Mammary epithelial cell (primary cell): ENCODE data around the gene MAN1B1.

Experiments used
- EZH2 ChIP-seq: IDR thresholded peaks from 2 replicates; pipeline ENCODE4 v1.6.1; 2012; ENCODE audit warnings: low read length, inconsistent platforms, borderline replicate concordance
- TF ChIP-seq, protein P1 (sequence below), 2 donors: IDR thresholded peaks in 1 of 2; conservative IDR thresholded peaks in 1 of 2; 2 replicates each; pipeline ENCODE4 v1.5.1; 2011 to 2012; ENCODE audit warnings: inconsistent platforms in 2 of 2, low read length in 2 of 2, mild to moderate bottlenecking in 2 of 2, control low read depth in 1 of 2, low read depth in 1 of 2; ENCODE audit not compliant: insufficient read depth in 1 of 2; ENCODE audit errors: extremely low read depth in 1 of 2

DNA sequence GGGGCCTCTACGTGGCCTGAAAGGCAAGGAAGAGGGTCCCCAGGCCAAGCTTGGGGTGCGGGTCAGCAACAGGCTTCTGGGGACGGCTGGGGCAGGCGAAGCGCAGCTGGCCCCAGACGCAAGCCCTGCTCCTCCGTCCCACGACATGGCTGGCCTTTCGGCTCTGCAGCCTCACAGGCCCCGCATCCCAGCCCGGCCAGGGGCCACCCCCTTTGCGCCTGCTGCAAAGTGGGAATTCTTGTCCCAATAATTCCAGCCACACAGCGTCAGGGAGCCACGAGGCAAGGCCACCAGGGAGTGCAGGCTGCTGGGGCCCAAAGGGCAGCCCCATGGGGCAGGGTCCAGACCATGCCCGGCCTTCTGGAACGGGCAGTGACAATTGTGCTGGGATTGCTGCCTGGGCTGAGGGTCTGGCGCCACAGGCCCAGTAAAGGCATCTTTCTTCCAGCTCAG is 31.8 kb upstream of the MAN1B1 start:
- TF ChIP-seq, protein P1, sequence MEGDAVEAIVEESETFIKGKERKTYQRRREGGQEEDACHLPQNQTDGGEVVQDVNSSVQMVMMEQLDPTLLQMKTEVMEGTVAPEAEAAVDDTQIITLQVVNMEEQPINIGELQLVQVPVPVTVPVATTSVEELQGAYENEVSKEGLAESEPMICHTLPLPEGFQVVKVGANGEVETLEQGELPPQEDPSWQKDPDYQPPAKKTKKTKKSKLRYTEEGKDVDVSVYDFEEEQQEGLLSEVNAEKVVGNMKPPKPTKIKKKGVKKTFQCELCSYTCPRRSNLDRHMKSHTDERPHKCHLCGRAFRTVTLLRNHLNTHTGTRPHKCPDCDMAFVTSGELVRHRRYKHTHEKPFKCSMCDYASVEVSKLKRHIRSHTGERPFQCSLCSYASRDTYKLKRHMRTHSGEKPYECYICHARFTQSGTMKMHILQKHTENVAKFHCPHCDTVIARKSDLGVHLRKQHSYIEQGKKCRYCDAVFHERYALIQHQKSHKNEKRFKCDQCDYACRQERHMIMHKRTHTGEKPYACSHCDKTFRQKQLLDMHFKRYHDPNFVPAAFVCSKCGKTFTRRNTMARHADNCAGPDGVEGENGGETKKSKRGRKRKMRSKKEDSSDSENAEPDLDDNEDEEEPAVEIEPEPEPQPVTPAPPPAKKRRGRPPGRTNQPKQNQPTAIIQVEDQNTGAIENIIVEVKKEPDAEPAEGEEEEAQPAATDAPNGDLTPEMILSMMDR (conservative IDR thresholded peaks at IDR 0.05 in 1 of 2, IDR thresholded peaks at IDR 0.05 in 1 of 2; ENCODE audit: extremely low read depth in 1 of 2, insufficient read depth in 1 of 2, low read depth in 1 of 2, low read length in 2 of 2): no peak
- no peak for TF ChIP-seq EZH2
